ENCODE results near the gene LANCL3.
"Not testable (repeated sequence)": the region's sequence is repeated elsewhere in the genome, so short reads cannot be mapped to it uniquely, and the experiment has no call there.

LANCL3 gene

DNA sequence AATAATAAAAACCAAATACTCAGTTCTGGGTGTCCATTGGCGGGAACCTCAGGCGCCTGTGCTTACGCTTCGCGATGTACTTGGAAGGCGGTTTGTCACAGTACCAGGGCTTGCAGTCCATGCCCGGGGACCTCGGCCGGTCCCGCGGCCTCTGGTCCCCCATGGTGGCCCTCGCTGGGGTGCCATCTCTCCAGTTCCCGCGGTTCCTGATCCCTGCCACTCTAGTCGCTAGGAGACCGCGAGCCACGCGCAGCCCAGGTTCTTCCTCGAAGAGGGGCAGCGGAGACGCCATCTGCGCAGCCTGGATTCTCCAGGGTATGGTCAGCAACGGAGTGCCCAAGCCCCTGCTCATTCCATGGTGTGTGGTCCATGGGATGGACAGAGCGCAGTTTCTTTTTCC, 26.4 kb upstream of the LANCL3 start:
- no peak for TF ChIP-seq CTCF (IDR thresholded peaks at IDR 0.05; ENCODE audit: poor library complexity, severe bottlenecking)
- no peaks in the 10 kb centered on the region for H3K4me1 ChIP-seq (ENCODE audit: insufficient read depth, poor library complexity, severe bottlenecking)
- H3K36me3 ChIP-seq (ENCODE audit: low read depth), result no peaks in the 10 kb centered on the region
- no peak overlapping the region for H3K4me3 ChIP-seq (ENCODE audit: severe bottlenecking)
- no peak for DNase-seq (ENCODE audit: low spot score)
- no peak overlapping the region for H3K27ac ChIP-seq (ENCODE audit: poor library complexity, severe bottlenecking)
- no peaks in the 10 kb centered on the region for H3K27me3 ChIP-seq (ENCODE audit: insufficient read depth, poor library complexity, severe bottlenecking)
- no peak for ATAC-seq (ENCODE audit: low read depth)
- no peaks in the 10 kb centered on the region for H3K9me3 ChIP-seq (ENCODE audit: severe bottlenecking)

DNA sequence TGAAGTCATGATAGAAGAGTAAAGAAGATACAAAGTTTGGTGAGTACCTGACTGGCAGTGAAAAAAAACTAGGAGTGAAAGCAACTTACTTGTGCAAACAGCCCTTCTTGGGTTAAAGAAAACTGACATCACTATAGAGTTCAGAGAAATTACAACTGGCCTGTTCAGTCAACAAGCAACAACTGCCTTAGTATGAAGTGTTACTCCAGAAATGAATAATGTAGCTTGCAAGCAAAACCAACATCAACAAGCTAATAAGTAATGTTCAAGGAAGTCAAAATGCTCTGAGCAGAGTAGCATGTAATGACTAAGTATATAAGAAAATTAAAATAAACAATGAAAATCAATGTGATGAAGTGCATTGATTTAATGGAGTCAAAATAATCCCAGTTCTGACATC, 21.8 kb upstream of the LANCL3 start:
- not testable (repeated sequence) for H3K27me3 ChIP-seq (ENCODE audit: insufficient read depth, poor library complexity, severe bottlenecking); H3K4me1 ChIP-seq (ENCODE audit: insufficient read depth, poor library complexity, severe bottlenecking); DNase-seq (ENCODE audit: low spot score); H3K27ac ChIP-seq (ENCODE audit: poor library complexity, severe bottlenecking); H3K36me3 ChIP-seq (ENCODE audit: low read depth); H3K9me3 ChIP-seq (ENCODE audit: severe bottlenecking); ATAC-seq (ENCODE audit: low read depth); H3K4me3 ChIP-seq (ENCODE audit: severe bottlenecking)

DNA sequence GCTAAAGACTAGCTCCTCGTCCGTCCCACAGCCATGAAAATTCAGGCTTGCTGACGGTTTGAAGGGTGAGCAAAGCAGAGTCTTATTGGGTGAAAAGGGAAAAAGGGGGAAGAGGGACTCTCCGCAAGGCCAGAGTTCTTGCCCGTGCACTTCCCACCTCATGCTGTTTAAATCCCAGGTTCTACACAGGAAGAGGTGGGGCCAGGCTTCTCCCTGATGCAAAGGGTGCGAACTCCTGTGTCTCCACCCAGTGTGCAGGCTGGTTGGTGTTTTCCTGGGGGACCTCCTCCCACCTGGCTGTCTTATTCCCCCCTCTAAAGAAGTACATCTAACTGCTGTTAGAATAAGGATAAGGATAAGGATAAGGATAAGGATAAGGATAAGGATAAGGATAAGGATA, 18.0 kb upstream of the LANCL3 start:
- TF ChIP-seq CTCF (IDR thresholded peaks at IDR 0.05; ENCODE audit: poor library complexity, severe bottlenecking), result no peak
- DNase-seq (ENCODE audit: low spot score) (no peak), ATAC-seq (ENCODE audit: low read depth) (no peak)
- Histone ChIP-seq H3K4me1 (ENCODE audit: insufficient read depth, poor library complexity, severe bottlenecking) (no peaks in the 10 kb centered on the region), H3K4me3 (ENCODE audit: severe bottlenecking) (no peak overlapping the region), H3K27ac (ENCODE audit: poor library complexity, severe bottlenecking) (no peak overlapping the region), H3K27me3 (ENCODE audit: insufficient read depth, poor library complexity, severe bottlenecking) (no peaks in the 10 kb centered on the region), H3K36me3 (ENCODE audit: low read depth) (no peaks in the 10 kb centered on the region), H3K9me3 (ENCODE audit: severe bottlenecking) (no peaks in the 10 kb centered on the region)

- ATAC-seq (ENCODE audit: low read depth); H3K9me3 ChIP-seq (ENCODE audit: severe bottlenecking); DNase-seq (ENCODE audit: low spot score); H3K36me3 ChIP-seq (ENCODE audit: low read depth); H3K4me1 ChIP-seq (ENCODE audit: insufficient read depth, poor library complexity, severe bottlenecking); H3K4me3 ChIP-seq (ENCODE audit: severe bottlenecking); H3K27ac ChIP-seq (ENCODE audit: poor library complexity, severe bottlenecking); H3K27me3 ChIP-seq (ENCODE audit: insufficient read depth, poor library complexity, severe bottlenecking): not testable (repeated sequence)
Observed at GRCh38 chrX:37565254-37565653, 6.2 kb upstream of the LANCL3 start.

- not testable (repeated sequence) for ATAC-seq (ENCODE audit: low read depth); H3K4me1 ChIP-seq (ENCODE audit: insufficient read depth, poor library complexity, severe bottlenecking); H3K9me3 ChIP-seq (ENCODE audit: severe bottlenecking); H3K36me3 ChIP-seq (ENCODE audit: low read depth); DNase-seq (ENCODE audit: low spot score); H3K27ac ChIP-seq (ENCODE audit: poor library complexity, severe bottlenecking); H3K4me3 ChIP-seq (ENCODE audit: severe bottlenecking); H3K27me3 ChIP-seq (ENCODE audit: insufficient read depth, poor library complexity, severe bottlenecking)
Observed at GRCh38 chrX:37570349-37570748, 1.1 kb upstream of the LANCL3 start.

GRCh38 chrX:37572108-37572587, 687 bp downstream of the LANCL3 start:
- H3K4me1 ChIP-seq (ENCODE audit: insufficient read depth, poor library complexity, severe bottlenecking); H3K27me3 ChIP-seq (ENCODE audit: insufficient read depth, poor library complexity, severe bottlenecking); DNase-seq (ENCODE audit: low spot score); H3K36me3 ChIP-seq (ENCODE audit: low read depth); H3K9me3 ChIP-seq (ENCODE audit: severe bottlenecking): not testable (repeated sequence)
- Histone ChIP-seq H3K27ac (ENCODE audit: poor library complexity, severe bottlenecking) (peak overlapping the region; percentile 31), H3K4me3 (ENCODE audit: severe bottlenecking) (peak overlapping the region; percentile 32)
- TF ChIP-seq CTCF (IDR thresholded peaks at IDR 0.05; ENCODE audit: poor library complexity, severe bottlenecking), result peak; percentile 40
- ATAC-seq (ENCODE audit: low read depth), result peak; percentile 70

DNA sequence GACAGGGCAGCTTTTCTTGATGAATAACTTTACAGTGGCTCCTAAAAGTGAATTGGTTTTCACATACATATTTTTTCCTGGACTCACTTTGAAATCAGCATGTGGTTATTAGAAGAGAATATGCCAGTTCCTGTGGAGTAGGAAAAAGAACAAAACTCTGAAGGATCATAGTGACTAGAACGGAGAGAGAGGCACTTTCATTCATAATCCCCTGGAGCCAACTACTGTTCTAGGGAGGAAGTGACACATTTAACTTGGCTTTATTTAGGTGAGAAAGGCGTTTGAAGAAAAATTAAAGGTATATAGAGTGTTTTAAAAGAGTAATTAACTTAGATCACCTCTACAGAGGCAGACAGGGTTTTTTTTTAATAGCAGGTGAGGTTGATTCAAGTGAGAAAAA, 1.7 kb downstream of the LANCL3 start:
- peak overlapping the region; percentile 31 for H3K27ac ChIP-seq (ENCODE audit: poor library complexity, severe bottlenecking)
- peak; percentile 32; the same call in 1 of the 3 replicates for ATAC-seq (ENCODE audit: low read depth)
- H3K4me3 ChIP-seq (ENCODE audit: severe bottlenecking); DNase-seq (ENCODE audit: low spot score); H3K27me3 ChIP-seq (ENCODE audit: insufficient read depth, poor library complexity, severe bottlenecking); H3K9me3 ChIP-seq (ENCODE audit: severe bottlenecking); H3K4me1 ChIP-seq (ENCODE audit: insufficient read depth, poor library complexity, severe bottlenecking); H3K36me3 ChIP-seq (ENCODE audit: low read depth): not testable (repeated sequence)
